ENCODE measurements around the gene TMEM239. TPM values are rescaled to one million over a fixed set of nuclear protein-coding genes. Genes with fewer than 3 reads are reported as not detected.

Gene TMEM239
- total and polyA plus RNA-seq, 2 of the 8 experiments (the other 6 are each of a cell fraction or from before 2014, with no cell fraction given): not detected

- no peak overlapping the region for H2BK5ac ChIP-seq (ENCODE audit: low read depth, low read length)
- no peak overlapping the region for H3K14ac ChIP-seq (ENCODE audit: insufficient read length)
- H3K56ac ChIP-seq (replicated peaks; ENCODE audit: insufficient read length, low read depth, low read length): no peak overlapping the region
- H4K5ac ChIP-seq (ENCODE audit: insufficient read length, low read depth, low read length): no peak overlapping the region
- WGBS, 2 experiments (ENCODE audit: extremely low coverage in 1 of 2, insufficient coverage in 1 of 2, insufficient read length in 1 of 2, insufficient replicate concordance in 2 of 2, low coverage in 1 of 2, low lambda C conversion rate in 2 of 2, missing lambda C conversion rate in 1 of 2): 95% methylated on average over 24 of the region's 24 CpGs; no CpG with 5 or more reads in 1 of the 2 experiments
- H3K23me2 ChIP-seq (ENCODE audit: low read depth, low read length): peaks cover 7% of the 10 kb centered on the region; the same call in 1 of the 2 replicates
- no peak for FAIRE-seq
- DNase-seq (ENCODE audit: low read depth in 1 of 2, low spot score in 2 of 2): no peak
- no peak overlapping the region for H2AK5ac ChIP-seq (ENCODE audit: low read depth, low read length)
- H3K9me3 ChIP-seq (ENCODE audit: insufficient read depth in 2 of 2, low read depth in 1 of 2, low read length in 1 of 2): no peaks in the 10 kb centered on the region
- H4K91ac ChIP-seq (replicated peaks; ENCODE audit: insufficient read length, low read length): no peak overlapping the region
- no peak overlapping the region for H2BK20ac ChIP-seq (ENCODE audit: low read length)
- H2BK15ac ChIP-seq (ENCODE audit: low read length): no peak overlapping the region
- H3K36me3 ChIP-seq (ENCODE audit: control insufficient read depth in 2 of 4, insufficient read depth in 4 of 4, low read length in 3 of 4): peaks cover 11 to 35% (median 20%) of the 10 kb centered on the region in 4 experiments; a peak in 6 of 8 replicates
- peaks cover 0 to 12% of the 10 kb centered on the region in 2 experiments for H4K20me1 ChIP-seq (replicated peaks in 1 of 2; ENCODE audit: control insufficient read depth in 1 of 2, insufficient read depth in 2 of 2, low read length in 2 of 2)
- H3K4me1 ChIP-seq (replicated peaks in 1 of 4; ENCODE audit: control insufficient read depth in 3 of 4, insufficient read depth in 4 of 4, low read length in 3 of 4): peaks cover 0 to 13% (median 6%) of the 10 kb centered on the region in 4 experiments; a peak in 6 of 7 replicates
- H3K79me1 ChIP-seq (ENCODE audit: low read depth, low read length): no peaks in the 10 kb centered on the region; the same call in 1 of the 2 replicates
- no peak overlapping the region for H2AFZ ChIP-seq (ENCODE audit: low read length)
- no peak for TF ChIP-seq JUND (IDR thresholded peaks at IDR 0.05; ENCODE audit: low read length)
- 0 out of 2 replicates have a peak, but pooled peaks have one; percentile 9 for TF ChIP-seq POLR2AphosphoS5 (IDR thresholded peaks at IDR 0.05; ENCODE audit: low read depth, low read length)
- H4K8ac ChIP-seq (ENCODE audit: extremely low read depth, insufficient read depth, low read length): no peak overlapping the region
- H2BK12ac ChIP-seq (ENCODE audit: low read depth, low read length): no peak overlapping the region
- CTCF ChIA-PET (ENCODE audit: partially characterized antibody): interaction anchor here (1.2 to 2.1 kb wide), 3 partner anchors 24 to 41 kb away, joined by 4 read pairs; no protein-coding TSS in a partner anchor
- H3K4ac ChIP-seq (replicated peaks; ENCODE audit: insufficient read length, low read depth, low read length): no peak overlapping the region
- H3K27ac ChIP-seq (ENCODE audit: low read depth, low read length): no peak overlapping the region
- H3K4me3 ChIP-seq (ENCODE audit: extremely low read depth in 1 of 4, insufficient read depth in 2 of 4, low read depth in 3 of 4, low read length in 4 of 4): no peak overlapping the region
- no peak overlapping the region for H3K4me2 ChIP-seq (ENCODE audit: insufficient read depth in 1 of 2, low read depth in 2 of 2, low read length in 2 of 2)
- peaks cover 0 to 2% (median 0%) of the 10 kb centered on the region in 4 experiments; a peak in 2 of 7 replicates for H3K27me3 ChIP-seq (replicated peaks in 1 of 4; ENCODE audit: control insufficient read depth in 3 of 4, extremely low read depth in 1 of 4, insufficient read depth in 3 of 4, low read length in 3 of 4)
- no peak overlapping the region for H3K23ac ChIP-seq (ENCODE audit: insufficient read length)
- POLR2A ChIA-PET (ENCODE audit: partially characterized antibody): interaction anchor here (1.6 kb wide), 1 partner anchor 9 kb away, joined by 4 read pairs; no protein-coding TSS in a partner anchor
- H3K79me2 ChIP-seq (ENCODE audit: control insufficient read depth in 1 of 2, insufficient read depth in 2 of 2, low read length in 2 of 2): no peaks in the 10 kb centered on the region
- no peak overlapping the region for H2BK120ac ChIP-seq (replicated peaks; ENCODE audit: low read depth, low read length)
- no peak overlapping the region for H3K9ac ChIP-seq (replicated peaks in 1 of 4; ENCODE audit: extremely low read depth in 1 of 4, low read depth in 3 of 4, low read length in 3 of 4)
- H3K18ac ChIP-seq (ENCODE audit: extremely low read depth, low read length): no peak overlapping the region
Measured at GRCh38 chr20:2795451-2795850, 20.7 kb upstream of the TMEM239 start.

All from H1 (cell line).